HepG2 (cell line): ENCODE results near the gene LGI2. TPM values are rescaled to one million over a fixed set of nuclear protein-coding genes. Genes with fewer than 3 reads are reported as not detected.

ENCODE experiments used
- ATAC-seq: fragments of 200-7000 bp; cut with Tn5 transposase; 3 replicates; pipeline ENCODE4 v1.9.1; 2020; ENCODE audit warnings: mild to moderate bottlenecking, moderate library complexity
- BruUV-seq: library from RNA; stranded (reverse); fragments of 400-500 nt; replicated peaks from 2 replicates; lab custom pipeline; 2021; lab: Mats Ljungman, UMichigan
- CTCF ChIA-PET: fragments of 300-600 bp; formaldehyde crosslinking; extraction: SDS; loops from one replicate; lab custom pipeline; 2021; ENCODE audit warnings: low total read pairs, inconsistent platforms, low intra/inter-chr PET ratio; lab: Yijun Ruan, JAX
- POLR2A ChIA-PET: fragments of 350-600 bp; sonication (Branson Sonifier 250); formaldehyde crosslinking; loops from one replicate; lab custom pipeline; 2020; ENCODE audit warnings: antibody characterized with exemption, inconsistent platforms; lab: Yijun Ruan, JAX
- DNase-seq: peaks from one replicate; pipeline ENCODE4 v3.0.0-alpha.2; 2015; ENCODE audit warnings: low spot score
- FAIRE-seq: peaks from 3 replicates; lab custom pipeline; 2011; peaks lifted over from hg19 to GRCh38; lab: Jason Lieb, UNC
- H2AFZ ChIP-seq: one replicate; pipeline ENCODE4 v1.6.1; 2011; ENCODE audit warnings: low read length, inconsistent platforms
- H3K27ac ChIP-seq: fragments of 300-600 bp; 3 replicates; pipeline ENCODE4 v1.8.0; 2011; ENCODE audit warnings: mixed run types, mild to moderate bottlenecking, mixed read lengths, low read length, inconsistent platforms; ENCODE audit not compliant: insufficient read depth; ENCODE audit errors: extremely low read length
- H3K27me3 ChIP-seq, 2 experiments: fragments of 200-600 bp in 1 of 2; 2 replicates in 1 of 2; 3 replicates in 1 of 2; pipeline versions ENCODE4 v1.6.0 to v1.8.0; 2011; ENCODE audit warnings: low read length in 2 of 2, mild to moderate bottlenecking in 2 of 2, moderate library complexity in 2 of 2, inconsistent platforms in 1 of 2; ENCODE audit not compliant: insufficient read depth in 2 of 2, control insufficient read depth in 1 of 2
- H3K36me3 ChIP-seq, 2 experiments: fragments of 200-600 bp in 1 of 2; replicated peaks in 1 of 2; 2 replicates in 1 of 2; 3 replicates in 1 of 2; pipeline versions ENCODE4 v1.5.1 to v1.8.0; 2011; ENCODE audit warnings: low read length in 2 of 2, inconsistent platforms in 1 of 2; ENCODE audit not compliant: insufficient read depth in 2 of 2, control insufficient read depth in 1 of 2
- H3K4me1 ChIP-seq: 2 replicates; pipeline ENCODE4 v1.5.1; 2012; ENCODE audit warnings: low read length, inconsistent platforms; ENCODE audit not compliant: insufficient read depth
- H3K4me2 ChIP-seq: 2 replicates; pipeline ENCODE4 v1.6.0; 2011; ENCODE audit warnings: low read depth, low read length, inconsistent platforms
- H3K4me3 ChIP-seq, 3 experiments: fragments of 200-600 bp in 1 of 3; sonication (generic), shearing (Covaris generic) in 1 of 3; replicated peaks in 1 of 3; 2 replicates each; pipeline ENCODE4 v1.5.1; 2011 to 2016; ENCODE audit warnings: low read length in 3 of 3, inconsistent platforms in 2 of 3, low read depth in 2 of 3, mild to moderate bottlenecking in 2 of 3, control low read depth in 1 of 3, mixed read lengths in 1 of 3; ENCODE audit not compliant: insufficient read depth in 1 of 3
- H3K79me2 ChIP-seq: one replicate; pipeline ENCODE4 v1.6.1; 2011; ENCODE audit warnings: low read length, inconsistent platforms; ENCODE audit not compliant: insufficient read depth
- H3K9ac ChIP-seq: 2 replicates; pipeline ENCODE4 v1.6.0; 2011; ENCODE audit warnings: mild to moderate bottlenecking, low read depth, low read length, inconsistent platforms; ENCODE audit not compliant: insufficient read depth
- H3K9me3 ChIP-seq: 2 replicates; pipeline ENCODE4 v1.5.1; 2012; ENCODE audit warnings: mild to moderate bottlenecking, low read length
- H4K20me1 ChIP-seq: 2 replicates; pipeline ENCODE4 v1.6.0; 2011; ENCODE audit warnings: inconsistent platforms, mild to moderate bottlenecking, low read length, moderate library complexity; ENCODE audit not compliant: insufficient read depth
- CBX1 ChIP-seq: IDR thresholded peaks from one replicate; pipeline ENCODE4 v1.6.1; 2016; ENCODE audit warnings: antibody characterized with exemption, low read depth
- HNRNPK ChIP-seq: fragments of 200-400 bp; formaldehyde crosslinking; IDR thresholded peaks from 2 replicates; pipeline ENCODE4 v1.6.1; 2018; ENCODE audit warnings: low read length, low read depth, moderate library complexity, mild to moderate bottlenecking; ENCODE audit not compliant: poor library complexity, severe bottlenecking
- HOXA7 ChIP-seq: sonication (generic); formaldehyde crosslinking; IDR thresholded peaks from 2 replicates; pipeline ENCODE4 v1.8.1; 2022; ENCODE audit warnings: mild to moderate bottlenecking, missing genetic modification reagents, moderate library complexity
- MAFK ChIP-seq, 2 experiments: IDR thresholded peaks in 1 of 2; conservative IDR thresholded peaks in 1 of 2; 2 replicates each; pipeline ENCODE4 v1.6.1; 2011; ENCODE audit warnings: improper control_type of control experiment in 2 of 2, low read length in 2 of 2
- MBNL3 ChIP-seq: fragments of 250-450 bp; sonication (Bioruptor Pico); conservative IDR thresholded peaks from 2 replicates; pipeline ENCODE4 v1.8.0; 2022; ENCODE audit warnings: mild to moderate bottlenecking, inconsistent platforms
- NCOR1 ChIP-seq: fragments of 200-600 bp; sonication (generic); IDR thresholded peaks from 2 replicates; pipeline ENCODE4 v1.7.0; 2017; ENCODE audit warnings: antibody characterized with exemption, low read length, borderline replicate concordance
- NFE2L2 ChIP-seq: fragments of 150-350 bp; IDR thresholded peaks from 2 replicates; pipeline ENCODE4 v1.6.1; 2014; ENCODE audit warnings: low read length
- ZNF747 ChIP-seq: sonication (generic); formaldehyde crosslinking; IDR thresholded peaks from 2 replicates; pipeline ENCODE4 v1.8.1; 2023; ENCODE audit warnings: missing genetic modification reagents, mild to moderate bottlenecking, borderline replicate concordance
- WGBS: methylation state at CpG from one replicate; pipeline ENCODE4 v1.1.6; 2017; ENCODE audit warnings: low lambda C conversion rate; 5-methylcytosine and 5-hydroxymethylcytosine counted together
- in situ Hi-C: cut with HindIII; loops from 2 replicates; pipeline ENCODE4 v1.10.0; 2017; ENCODE audit warnings: low pct_unique_long_range_greater_than_20kb; ENCODE audit not compliant: extremely low pct_ligation_motif_present
- intact Hi-C: fragments of 100-400 bp; cut with micrococcal nuclease; formaldehyde crosslinking; loops from one replicate; pipeline ENCODE4 v1.10.0; 2022; ENCODE audit not compliant: unreplicated experiment
- polyA plus RNA-seq, 8 experiments: library from polyadenylated mRNA; depleted of rRNA in 3 of 8; stranded (reverse) in 7 of 8; unstranded in 1 of 8; fragments of >200 nt; fragmentation: Illumina TruSeq in 4 of 8; extraction: Trizol in 4 of 8; gene quantifications; 2 replicates each; pipeline versions ENCODE4 v1.2.1 to v1.2.3, GENCODE V29; 2011 to 2016; ENCODE audit warnings: low read depth in 4 of 8, missing spikeins in 1 of 8, mixed read lengths in 1 of 8; ENCODE audit not compliant: insufficient read depth in 1 of 8
- total RNA-seq, 5 experiments: library from RNA; depleted of rRNA; stranded (reverse); fragments of >200 nt; fragmentation: Illumina TruSeq; extraction: Trizol; gene quantifications; 2 replicates each; pipeline ENCODE4 v1.2.3, GENCODE V29; 2016; ENCODE audit warnings: low read depth in 1 of 5
- TF ChIP-seq, protein P1 (sequence below): sonication (generic); formaldehyde crosslinking; IDR thresholded peaks from 2 replicates; pipeline ENCODE4 v1.4.0; 2020; ENCODE audit warnings: missing genetic modification reagents, low read depth, mild to moderate bottlenecking, borderline replicate concordance

The LGI2 gene
- total and polyA plus RNA-seq, 2 of the 13 experiments (the other 11 are each of a cell fraction or from before 2014, with no cell fraction given) = not detected

DNA sequence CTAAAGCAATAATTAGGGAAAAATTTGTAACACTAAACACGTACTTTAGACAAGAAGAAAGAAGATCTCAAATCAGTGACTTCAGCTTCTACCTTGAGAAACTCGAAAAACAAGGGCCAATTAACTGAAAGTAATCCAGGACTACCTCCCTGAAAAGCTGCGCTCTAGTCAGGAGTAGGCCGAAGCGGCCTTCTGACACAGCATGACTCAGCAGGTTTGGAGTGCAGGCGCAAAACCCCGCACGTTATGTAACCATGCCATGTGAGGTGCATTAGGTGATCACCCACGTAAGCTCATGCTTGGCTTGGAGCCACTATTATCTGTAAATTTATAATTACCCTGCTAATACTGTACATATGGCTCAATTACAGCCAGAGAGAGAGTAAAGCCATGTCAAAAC, 65.1 kb downstream of the LGI2 start:
- DNase-seq = no peak
- Histone ChIP-seq H3K9ac (no peak overlapping the region), H2AFZ (no peak overlapping the region), H3K79me2 (no peaks in the 10 kb centered on the region), H3K9me3 (peaks cover 14% of the 10 kb centered on the region), H4K20me1 (no peaks in the 10 kb centered on the region), H3K4me3 (no peak overlapping the region), H3K4me1 (no peaks in the 10 kb centered on the region), H3K27me3 (no peaks in the 10 kb centered on the region), H3K4me2 (no peak overlapping the region), H3K36me3 (no peaks in the 10 kb centered on the region), H3K27ac (no peak overlapping the region)
- ChIA-PET POLR2A (no interaction called here), CTCF (no interaction called here)
- WGBS = 51% methylated on average over 9 of the region's 9 CpGs
- peak in 1 of 2 experiments; percentile 6; a peak in 1 of 4 replicates for TF ChIP-seq MAFK (conservative IDR thresholded peaks at IDR 0.05 in 1 of 2, IDR thresholded peaks at IDR 0.05 in 1 of 2; ENCODE audit: low read length in 2 of 2)
- TF ChIP-seq CBX1 = no peak
- peak; percentile 65 for TF ChIP-seq NFE2L2
- no TSS peak for BruUV-seq
- no peak for ATAC-seq
- in situ Hi-C loops (no loop called here), intact Hi-C loops (no loop called here)
- no peak for FAIRE-seq

- intact Hi-C loops = loop anchor here (2.0 kb wide), 1 partner anchor 28 kb away; no protein-coding TSS in a partner anchor
- CTCF ChIA-PET = no interaction called here
- POLR2A ChIA-PET = no interaction called here
- Histone ChIP-seq H4K20me1 (no peaks in the 10 kb centered on the region), H3K4me2 (no peak overlapping the region), H3K27me3 (no peaks in the 10 kb centered on the region), H3K36me3 (no peaks in the 10 kb centered on the region), H3K9ac (no peak overlapping the region), H3K4me3 (no peak overlapping the region), H3K27ac (no peak overlapping the region), H3K79me2 (no peaks in the 10 kb centered on the region), H3K9me3 (peaks cover 14% of the 10 kb centered on the region), H3K4me1 (no peaks in the 10 kb centered on the region), H2AFZ (no peak overlapping the region)
- DNase-seq = no peak
- in situ Hi-C loops = no loop called here
- ATAC-seq = no peak; the same call in 2 of the 3 replicates
- no peak for FAIRE-seq
- TF ChIP-seq ZNF747 (CRISPR knock-in tag) = no peak
- TF ChIP-seq MBNL3 = no peak
- no peak for TF ChIP-seq NCOR1
- TF ChIP-seq HOXA7 (CRISPR knock-in tag) = no peak
- no peak for TF ChIP-seq HNRNPK
- TF ChIP-seq, protein P1, sequence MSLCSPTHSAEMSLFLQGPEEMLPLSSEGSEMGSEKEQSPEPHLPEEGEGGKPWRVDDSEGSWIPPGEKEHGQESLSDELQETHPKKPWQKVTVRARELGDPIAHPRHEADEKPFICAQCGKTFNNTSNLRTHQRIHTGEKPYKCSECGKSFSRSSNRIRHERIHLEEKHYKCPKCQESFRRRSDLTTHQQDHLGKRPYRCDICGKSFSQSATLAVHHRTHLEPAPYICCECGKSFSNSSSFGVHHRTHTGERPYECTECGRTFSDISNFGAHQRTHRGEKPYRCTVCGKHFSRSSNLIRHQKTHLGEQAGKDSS (CRISPR knock-in tag) = no peak
- 0% methylated on average over 1 of the region's 2 CpGs for WGBS
- BruUV-seq = no TSS peak
Measured at GRCh38 chr4:24963277-24963676, 67.5 kb downstream of the LGI2 start.
